HuH-7 (cell line): Measurements from ENCODE around the gene ACER1.
"Not testable (repeated sequence)": the region's sequence is repeated elsewhere in the genome, so short reads cannot be mapped to it uniquely, and the experiment has no call there.

Source experiments
- DNase-seq: peaks from one replicate; pipeline ENCODE4 v3.0.0; 2011; ENCODE audit warnings: low spot score

Gene ACER1

GRCh38 chr19:6357174-6357573, 23.8 kb upstream of the ACER1 start:
- DNase-seq: no peak

GRCh38 chr19:6355321-6356040, 22.1 kb upstream of the ACER1 start:
- DNase-seq: not testable (repeated sequence)

- DNase-seq: no peak
Measured at GRCh38 chr19:6354098-6354674, 20.8 kb upstream of the ACER1 start.

- DNase-seq: no peak
Measured at GRCh38 chr19:6352381-6353165, 19.2 kb upstream of the ACER1 start.

GRCh38 chr19:6350688-6351087, 17.3 kb upstream of the ACER1 start:
- no peak for DNase-seq

GRCh38 chr19:6349271-6349670, 15.9 kb upstream of the ACER1 start:
- not testable (repeated sequence) for DNase-seq

GRCh38 chr19:6343462-6343861, 10.1 kb upstream of the ACER1 start:
- no peak for DNase-seq

GRCh38 chr19:6340493-6341201, 7.2 kb upstream of the ACER1 start:
- DNase-seq: no peak

GRCh38 chr19:6334490-6335285, 1.3 kb upstream of the ACER1 start:
- no peak for DNase-seq

- no peak for DNase-seq
Measured at GRCh38 chr19:6326815-6327214, 6.6 kb downstream of the ACER1 start.

GRCh38 chr19:6325614-6326013, 7.8 kb downstream of the ACER1 start:
- DNase-seq: no peak

GRCh38 chr19:6324757-6325156, 8.7 kb downstream of the ACER1 start:
- no peak for DNase-seq

- no peak for DNase-seq
Measured at GRCh38 chr19:6322284-6322683, 11.1 kb downstream of the ACER1 start.

- DNase-seq: no peak
Measured at GRCh38 chr19:6319376-6319775, 14.0 kb downstream of the ACER1 start.

GRCh38 chr19:6318772-6319171, 14.6 kb downstream of the ACER1 start:
- no peak for DNase-seq

- DNase-seq: not testable (repeated sequence)
Measured at GRCh38 chr19:6315646-6316045, 17.8 kb downstream of the ACER1 start.

- no peak for DNase-seq
Measured at GRCh38 chr19:6313398-6313969, 19.9 kb downstream of the ACER1 start.

- DNase-seq: no peak
Measured at GRCh38 chr19:6312018-6312417, 21.4 kb downstream of the ACER1 start.

- DNase-seq: no peak
Measured at GRCh38 chr19:6298413-6298812, 35.0 kb downstream of the ACER1 start.

- DNase-seq: no peak
Measured at GRCh38 chr19:6297202-6297601, 36.2 kb downstream of the ACER1 start.

- no peak for DNase-seq
Measured at GRCh38 chr19:6292006-6292405, 41.4 kb downstream of the ACER1 start.
